ENCODE data around the gene WDR53. TPM values are rescaled to one million over a fixed set of nuclear protein-coding genes. Genes with fewer than 3 reads are reported as not detected.
A peak's percentile ranks its signal among the peaks of the same experiment; 100 is the strongest.
"Not testable (repeated sequence)": the region's sequence is repeated elsewhere in the genome, so short reads cannot be mapped to it uniquely, and the experiment has no call there.

WDR53 gene
- total RNA-seq, 5 donors from 2014 or later (not counting 1 experiment from before 2014, with no cell fraction given): 19.2 to 29.8 (median 25.5) TPM

DNA sequence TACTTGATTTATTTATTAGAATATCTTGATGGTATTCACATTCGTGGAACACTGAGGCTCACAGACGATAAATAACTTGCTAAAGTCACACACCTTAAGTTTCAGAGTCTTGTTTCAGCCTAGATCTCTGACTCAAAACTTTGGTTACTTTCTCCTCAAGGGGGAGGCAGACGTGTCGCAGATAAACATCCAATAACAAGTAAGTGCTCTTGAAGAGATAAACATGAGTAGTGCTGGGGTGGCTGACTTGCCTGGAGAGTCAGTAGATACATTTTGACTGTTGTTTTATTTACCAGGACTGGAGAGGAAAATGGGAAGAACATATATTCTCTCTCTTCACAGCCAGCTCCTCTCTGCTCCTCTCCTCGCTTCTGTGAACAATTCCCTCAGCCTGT, 31.4 kb upstream of the WDR53 start:
- H3K4me3 ChIP-seq (ENCODE audit: control insufficient read depth in 1 of 2, extremely low read depth in 1 of 2, low read length in 1 of 2): no peak overlapping the region
- Mint-ChIP-seq H3K9me3 (no peaks in the 10 kb centered on the region), H3K4me1 (peaks cover 8 to 16% (median 15%) of the 10 kb centered on the region in 3 donors), H3K4me3 (no peak overlapping the region), H3K27ac (no peak overlapping the region), H3K36me3 (no peaks in the 10 kb centered on the region), H3K27me3 (peaks cover 0 to 8% of the 10 kb centered on the region in 2 donors)
- H3K27me3 ChIP-seq (replicated peaks in 1 of 2; ENCODE audit: control insufficient read depth in 2 of 2, extremely low read depth in 1 of 2, insufficient read depth in 2 of 2, low read length in 1 of 2): peaks cover 0 to 12% of the 10 kb centered on the region in 2 experiments
- peaks cover 2 to 15% of the 10 kb centered on the region in 2 experiments for H3K4me1 ChIP-seq (ENCODE audit: control insufficient read depth in 1 of 2, extremely low read depth in 1 of 2, insufficient read depth in 2 of 2, low read length in 2 of 2)
- H3K27ac ChIP-seq (ENCODE audit: low read length): no peak overlapping the region
- H3K9me3 ChIP-seq: no peaks in the 10 kb centered on the region
- ChIA-PET POLR2A (no interaction called here), CTCF (no interaction called here)
- DNase-seq: no peak
- no peak for ATAC-seq (replicated peaks in 1 of 4)
- H3K36me3 ChIP-seq (ENCODE audit: control insufficient read depth in 2 of 2, extremely low read depth in 1 of 2, insufficient read depth in 1 of 2, low read length in 1 of 2): no peaks in the 10 kb centered on the region
- 100% methylated on average over 1 of the region's 5 CpGs for WGBS (ENCODE audit: insufficient coverage)

- not testable (repeated sequence) for H3K4me1 ChIP-seq (ENCODE audit: control insufficient read depth in 1 of 2, extremely low read depth in 1 of 2, insufficient read depth in 2 of 2, low read length in 2 of 2); H3K27ac ChIP-seq (ENCODE audit: low read length); H3K9me3 Mint-ChIP-seq; H3K4me1 Mint-ChIP-seq; H3K36me3 ChIP-seq (ENCODE audit: control insufficient read depth in 2 of 2, extremely low read depth in 1 of 2, insufficient read depth in 1 of 2, low read length in 1 of 2); H3K9me3 ChIP-seq; H3K27me3 ChIP-seq (replicated peaks in 1 of 2; ENCODE audit: control insufficient read depth in 2 of 2, extremely low read depth in 1 of 2, insufficient read depth in 2 of 2, low read length in 1 of 2); H3K36me3 Mint-ChIP-seq
- H3K4me3 Mint-ChIP-seq: peak overlapping the region; percentile 69 to 83 (median 77)
- ATAC-seq (replicated peaks in 1 of 4): peak in 3 of 4 experiments; percentile 45 to 70 (median 49)
- DNase-seq: peak in 28 of 35 experiments; percentile 13 to 62 (median 47)
- POLR2A ChIA-PET: interaction anchor here (0.5 to 1.0 kb wide), 3 partner anchors 30 to 234 kb away, joined by 4 to 9 read pairs (median 7); partner anchors contain the start of genes FBXO45 (in 1 of the 2) and WDR53 (in 1 of the 2)
- peak overlapping the region; percentile 41 to 71 for H3K4me3 ChIP-seq (ENCODE audit: control insufficient read depth in 1 of 2, extremely low read depth in 1 of 2, low read length in 1 of 2)
- H3K27me3 Mint-ChIP-seq: peaks cover 0 to 11% of the 10 kb centered on the region in 2 donors
- CTCF ChIA-PET: interaction anchor here (0.5 to 1.6 kb wide), 6 partner anchors 11 to 582 kb away, joined by 3 to 7 read pairs (median 4); no protein-coding TSS in a partner anchor
- peak overlapping the region; percentile 55 to 56 for H3K27ac Mint-ChIP-seq
- 21% methylated on average over 4 of the region's 25 CpGs for WGBS (ENCODE audit: insufficient coverage)
Observed at GRCh38 chr3:196597971-196598733, 29.8 kb upstream of the WDR53 start.

DNA sequence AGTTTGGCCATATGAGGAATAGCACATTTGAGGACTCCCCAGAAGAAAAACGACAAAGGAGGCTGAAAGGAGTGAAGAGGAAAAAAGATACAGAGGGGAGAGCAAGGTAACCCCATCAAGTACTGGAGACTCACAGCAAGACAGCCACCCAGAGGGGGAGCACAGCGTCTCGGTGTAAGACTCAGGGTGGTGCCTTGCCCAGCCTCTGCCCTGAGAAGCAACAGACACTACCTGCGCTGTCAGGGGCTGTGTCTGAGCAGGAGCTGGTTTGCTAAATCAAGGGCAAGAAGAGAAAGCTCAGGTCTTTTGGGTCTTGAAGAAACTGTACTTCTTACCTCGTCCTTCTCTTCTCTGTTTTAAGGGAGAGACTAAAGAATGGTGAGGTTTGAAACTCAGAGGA, 28.0 kb upstream of the WDR53 start:
- CTCF ChIA-PET: interaction anchor here in 1 of 2 donors (0.8 to 1.3 kb wide), 2 partner anchors 13 to 98 kb away, joined by 3 to 5 read pairs; no protein-coding TSS in a partner anchor
- DNase-seq: no peak
- H3K27me3 Mint-ChIP-seq: peaks cover 0 to 11% of the 10 kb centered on the region in 2 donors
- no peaks in the 10 kb centered on the region for H3K9me3 ChIP-seq
- no peaks in the 10 kb centered on the region for H3K36me3 ChIP-seq (ENCODE audit: control insufficient read depth in 2 of 2, extremely low read depth in 1 of 2, insufficient read depth in 1 of 2, low read length in 1 of 2)
- no peak overlapping the region for H3K4me3 ChIP-seq (ENCODE audit: control insufficient read depth in 1 of 2, extremely low read depth in 1 of 2, low read length in 1 of 2)
- no peak overlapping the region for H3K4me3 Mint-ChIP-seq
- no peaks in the 10 kb centered on the region for H3K9me3 Mint-ChIP-seq
- no peak overlapping the region for H3K27ac ChIP-seq (ENCODE audit: low read length)
- H3K4me1 ChIP-seq (ENCODE audit: control insufficient read depth in 1 of 2, extremely low read depth in 1 of 2, insufficient read depth in 2 of 2, low read length in 2 of 2): peaks cover 0 to 4% of the 10 kb centered on the region in 2 experiments
- POLR2A ChIA-PET: interaction anchor here in 1 of 2 donors (0.6 kb wide), 1 partner anchor 659 kb away, joined by 3 read pairs; no protein-coding TSS in a partner anchor
- H3K27ac Mint-ChIP-seq: no peak overlapping the region
- no peak for ATAC-seq (replicated peaks in 1 of 4)
- H3K27me3 ChIP-seq (replicated peaks in 1 of 2; ENCODE audit: control insufficient read depth in 2 of 2, extremely low read depth in 1 of 2, insufficient read depth in 2 of 2, low read length in 1 of 2): peaks cover 0 to 7% of the 10 kb centered on the region in 2 experiments
- no peaks in the 10 kb centered on the region for H3K36me3 Mint-ChIP-seq
- H3K4me1 Mint-ChIP-seq: peaks cover 3 to 9% (median 9%) of the 10 kb centered on the region in 3 donors
- WGBS (ENCODE audit: insufficient coverage): 93% methylated on average over 2 of the region's 5 CpGs

DNA sequence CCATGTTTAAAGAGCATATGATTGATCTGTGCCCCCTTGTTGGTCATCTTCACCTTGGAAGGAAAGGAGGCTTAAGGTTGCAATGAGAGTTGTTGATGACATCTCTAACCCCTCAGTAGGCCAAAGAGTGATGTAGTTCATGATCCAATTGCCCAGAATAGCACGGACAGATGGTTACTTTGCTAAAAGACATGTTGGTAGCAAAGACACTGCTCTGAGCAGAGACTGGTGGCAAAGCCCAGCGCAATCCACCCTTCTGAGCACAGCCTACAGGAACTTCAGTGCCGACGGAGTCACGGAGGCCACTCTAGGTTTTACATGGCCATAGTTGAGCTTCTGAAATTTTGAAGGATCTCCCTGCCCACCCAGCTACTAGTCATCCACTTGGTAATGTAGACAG, 21.9 kb upstream of the WDR53 start:
- H3K27ac Mint-ChIP-seq: no peak overlapping the region
- WGBS (ENCODE audit: insufficient coverage): 88% methylated on average over 2 of the region's 5 CpGs

DNA sequence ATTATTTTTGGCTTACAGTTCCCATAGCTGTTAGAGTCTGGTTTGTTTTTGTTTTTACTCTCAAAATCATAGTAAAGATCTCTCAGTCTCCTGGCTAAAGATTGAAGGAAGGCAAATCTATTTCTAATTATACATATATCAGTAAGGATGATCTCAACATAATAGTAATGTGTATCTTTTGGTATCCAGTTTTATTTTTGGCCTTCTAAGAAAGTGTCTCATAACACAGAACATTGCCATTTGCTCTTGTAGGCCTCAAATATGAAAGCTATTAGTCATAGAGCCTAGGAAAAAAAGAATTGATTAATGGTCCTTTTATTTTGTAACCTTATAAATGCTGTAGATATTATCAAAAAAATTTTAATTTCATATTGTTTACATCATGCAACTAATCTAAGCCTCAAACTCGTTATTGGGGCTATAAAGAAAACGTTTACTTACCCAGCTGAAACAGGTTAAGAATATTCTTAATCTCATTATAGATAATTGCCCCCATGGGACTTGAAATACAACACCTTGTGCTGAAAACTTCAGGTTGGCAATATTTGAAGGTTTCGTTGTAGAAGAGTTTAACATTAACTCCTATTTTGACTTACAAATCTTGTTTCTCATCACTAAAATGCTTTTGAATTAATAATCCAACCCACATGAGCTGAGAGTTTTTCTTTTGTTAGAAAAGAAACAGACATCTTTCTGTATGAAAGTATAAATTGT, 16.8 kb upstream of the WDR53 start:
- Histone ChIP-seq H3K36me3 (ENCODE audit: control insufficient read depth in 2 of 2, extremely low read depth in 1 of 2, insufficient read depth in 1 of 2, low read length in 1 of 2) (peaks cover 4 to 29% of the 10 kb centered on the region in 2 donors), H3K27me3 (replicated peaks in 1 of 2; ENCODE audit: control insufficient read depth in 2 of 2, extremely low read depth in 1 of 2, insufficient read depth in 2 of 2, low read length in 1 of 2) (no peaks in the 10 kb centered on the region), H3K27ac (ENCODE audit: low read length) (no peak overlapping the region), H3K4me3 (ENCODE audit: control insufficient read depth in 1 of 2, extremely low read depth in 1 of 2, low read length in 1 of 2) (no peak overlapping the region), H3K9me3 (no peaks in the 10 kb centered on the region), H3K4me1 (ENCODE audit: control insufficient read depth in 1 of 2, extremely low read depth in 1 of 2, insufficient read depth in 2 of 2, low read length in 2 of 2) (no peaks in the 10 kb centered on the region)
- H3K36me3 Mint-ChIP-seq: peaks cover 34% of the 10 kb centered on the region
- H3K4me3 Mint-ChIP-seq: no peak overlapping the region
- H3K27me3 Mint-ChIP-seq: no peaks in the 10 kb centered on the region
- CTCF ChIA-PET: interaction anchor here in 1 of 2 donors (0.6 kb wide), 1 partner anchor 104 kb away, joined by 3 read pairs; no protein-coding TSS in a partner anchor
- H3K27ac Mint-ChIP-seq: no peak overlapping the region
- WGBS (ENCODE audit: insufficient coverage): no CpG with 5 or more reads among the region's 3 CpGs
- DNase-seq (no peak), ATAC-seq (replicated peaks in 1 of 4) (no peak)
- H3K4me1 Mint-ChIP-seq: no peaks in the 10 kb centered on the region
- H3K9me3 Mint-ChIP-seq: no peaks in the 10 kb centered on the region
- POLR2A ChIA-PET: no interaction called here

More for the DNA sequence above, 21.9 kb upstream of the WDR53 start:
- Mint-ChIP-seq H3K4me1 (no peaks in the 10 kb centered on the region), H3K27me3 (peaks cover 0 to 4% of the 10 kb centered on the region in 2 donors), H3K36me3 (peaks cover 11% of the 10 kb centered on the region), H3K4me3 (no peak overlapping the region), H3K9me3 (no peaks in the 10 kb centered on the region)
- peaks cover 4 to 10% of the 10 kb centered on the region in 2 donors for H3K36me3 ChIP-seq (ENCODE audit: control insufficient read depth in 2 of 2, extremely low read depth in 1 of 2, insufficient read depth in 1 of 2, low read length in 1 of 2)
- no peak overlapping the region for H3K4me3 ChIP-seq (ENCODE audit: control insufficient read depth in 1 of 2, extremely low read depth in 1 of 2, low read length in 1 of 2)
- ATAC-seq (replicated peaks in 1 of 4): no peak
- no peaks in the 10 kb centered on the region for H3K4me1 ChIP-seq (ENCODE audit: control insufficient read depth in 1 of 2, extremely low read depth in 1 of 2, insufficient read depth in 2 of 2, low read length in 2 of 2)
- DNase-seq: no peak
- no peak overlapping the region for H3K27ac ChIP-seq (ENCODE audit: low read length)
- H3K27me3 ChIP-seq (replicated peaks in 1 of 2; ENCODE audit: control insufficient read depth in 2 of 2, extremely low read depth in 1 of 2, insufficient read depth in 2 of 2, low read length in 1 of 2): peaks cover 0 to 2% of the 10 kb centered on the region in 2 experiments
- CTCF ChIA-PET: no interaction called here
- no peaks in the 10 kb centered on the region for H3K9me3 ChIP-seq
- POLR2A ChIA-PET: no interaction called here

- Mint-ChIP-seq H3K36me3 (peaks cover 7% of the 10 kb centered on the region), H3K4me3 (no peak overlapping the region), H3K9me3 (no peaks in the 10 kb centered on the region), H3K27ac (no peak overlapping the region), H3K27me3 (no peaks in the 10 kb centered on the region), H3K4me1 (peaks cover 30 to 39% (median 36%) of the 10 kb centered on the region in 3 donors)
- ChIA-PET POLR2A (no interaction called here), CTCF (no interaction called here)
- H3K27ac ChIP-seq (ENCODE audit: low read length): no peak overlapping the region
- H3K27me3 ChIP-seq (replicated peaks in 1 of 2; ENCODE audit: control insufficient read depth in 2 of 2, extremely low read depth in 1 of 2, insufficient read depth in 2 of 2, low read length in 1 of 2): no peaks in the 10 kb centered on the region
- H3K4me3 ChIP-seq (ENCODE audit: control insufficient read depth in 1 of 2, extremely low read depth in 1 of 2, low read length in 1 of 2): no peak overlapping the region
- DNase-seq (no peak), ATAC-seq (replicated peaks in 1 of 4) (no peak)
- 100% methylated on average over 1 of the region's 1 CpG for WGBS (ENCODE audit: insufficient coverage)
- H3K36me3 ChIP-seq (ENCODE audit: control insufficient read depth in 2 of 2, extremely low read depth in 1 of 2, insufficient read depth in 1 of 2, low read length in 1 of 2): peaks cover 0 to 1% of the 10 kb centered on the region in 2 donors
- H3K9me3 ChIP-seq: no peaks in the 10 kb centered on the region
- peaks cover 5 to 23% of the 10 kb centered on the region in 2 experiments for H3K4me1 ChIP-seq (ENCODE audit: control insufficient read depth in 1 of 2, extremely low read depth in 1 of 2, insufficient read depth in 2 of 2, low read length in 2 of 2)
Observed at GRCh38 chr3:196572389-196572788, 4.0 kb upstream of the WDR53 start.
